Psoas muscle (tissue), 8 donors: ENCODE data around the gene SLC17A7. TPM values are rescaled to one million over a fixed set of nuclear protein-coding genes. Genes with fewer than 3 reads are reported as not detected.

Experiments used
- ATAC-seq, 4 donors: fragments of 200-7000 bp; cut with Tn5 transposase; one replicate each; pipeline ENCODE4 v1.9.1; 2020; ENCODE audit warnings: moderate library complexity in 3 of 4, mild to moderate bottlenecking in 2 of 4
- DNase-seq, 2 donors: peaks; one replicate each; pipeline ENCODE4 v3.0.0-alpha.2; 2020
- H3K27ac ChIP-seq: fragments of 200-600 bp; one replicate; pipeline ENCODE4 v1.8.0; 2022
- H3K27me3 ChIP-seq, 3 donors: fragments of 200-600 bp in 1 of 3; one replicate each; pipeline versions ENCODE4 v1.6.1 to v1.8.0; 2013 to 2022; ENCODE audit warnings: low read length in 2 of 3, mild to moderate bottlenecking in 2 of 3, moderate library complexity in 1 of 3; ENCODE audit not compliant: insufficient read depth in 3 of 3
- H3K36me3 ChIP-seq, 2 donors: fragments of 200-600 bp in 1 of 2; one replicate each; pipeline versions ENCODE4 v1.6.1 to v1.8.0; 2013 to 2022; ENCODE audit warnings: low read depth in 1 of 2, mild to moderate bottlenecking in 1 of 2, moderate library complexity in 1 of 2; ENCODE audit not compliant: insufficient read depth in 1 of 2
- H3K4me1 ChIP-seq: fragments of 200-600 bp; one replicate; pipeline ENCODE4 v1.8.0; 2022
- H3K4me3 ChIP-seq: fragments of 200-600 bp; one replicate; pipeline ENCODE4 v1.8.0; 2022; ENCODE audit warnings: mild to moderate bottlenecking
- H3K9me3 ChIP-seq: fragments of 200-600 bp; one replicate; pipeline ENCODE4 v1.8.0; 2022
- WGBS, 3 donors: extraction: QIAGEN DNeasy Blood & Tissue Kit; methylation state at CpG; one replicate each; pipeline versions ENCODE4 v1.1.6 to v1.1.7; 2013; 5-methylcytosine and 5-hydroxymethylcytosine counted together
- intact Hi-C, 2 donors: fragments of 100-400 bp; cut with DNase I; formaldehyde crosslinking; loops; one replicate each; pipeline versions ENCODE4 v1.11.0 to v1.14.2; 2022
- polyA plus RNA-seq, 3 donors: library from polyadenylated mRNA; stranded (reverse); fragments of 200-250 nt; gene quantifications; one replicate each; pipeline ENCODE4 v1.2.3, GENCODE V29; 2013
- total RNA-seq, 4 donors: library from RNA; stranded (reverse); fragmentation: NEBNext Ultra II Directional in 2 of 4; extraction: Animal tissue kit (Norgen Biotek cat#: 25700) in 2 of 4; gene quantifications; one replicate each; pipeline versions ENCODE4 v1.2.1 to v1.2.4, GENCODE V29; 2021 to 2023
- TF ChIP-seq, protein P1 (sequence below): fragments of 200-600 bp; IDR thresholded peaks from one replicate; pipeline ENCODE4 v1.8.0; 2022; ENCODE audit warnings: antibody characterized with exemption
- donor health status: healthy with polysubstance abuse.
- donor health status: DM: no; HTN: no; CAD: no; lungs with moderate emphysema.
- donor health status: Bipolar disorder and iron deficiency.
- donor health status: healthy.
- donor health status: DM: yes; HTN: yes; CAD: no.
- donor health status: DM: no; HTN: no; CAD: no.
- donor health status: DM: no; HTN: no; CAD: no.
- donor health status: DM: yes; HTN: yes; CAD: no.

SLC17A7 gene
- total and polyA plus RNA-seq, 7 donors = 0.42 to 1.8 (median 0.78) TPM

DNA sequence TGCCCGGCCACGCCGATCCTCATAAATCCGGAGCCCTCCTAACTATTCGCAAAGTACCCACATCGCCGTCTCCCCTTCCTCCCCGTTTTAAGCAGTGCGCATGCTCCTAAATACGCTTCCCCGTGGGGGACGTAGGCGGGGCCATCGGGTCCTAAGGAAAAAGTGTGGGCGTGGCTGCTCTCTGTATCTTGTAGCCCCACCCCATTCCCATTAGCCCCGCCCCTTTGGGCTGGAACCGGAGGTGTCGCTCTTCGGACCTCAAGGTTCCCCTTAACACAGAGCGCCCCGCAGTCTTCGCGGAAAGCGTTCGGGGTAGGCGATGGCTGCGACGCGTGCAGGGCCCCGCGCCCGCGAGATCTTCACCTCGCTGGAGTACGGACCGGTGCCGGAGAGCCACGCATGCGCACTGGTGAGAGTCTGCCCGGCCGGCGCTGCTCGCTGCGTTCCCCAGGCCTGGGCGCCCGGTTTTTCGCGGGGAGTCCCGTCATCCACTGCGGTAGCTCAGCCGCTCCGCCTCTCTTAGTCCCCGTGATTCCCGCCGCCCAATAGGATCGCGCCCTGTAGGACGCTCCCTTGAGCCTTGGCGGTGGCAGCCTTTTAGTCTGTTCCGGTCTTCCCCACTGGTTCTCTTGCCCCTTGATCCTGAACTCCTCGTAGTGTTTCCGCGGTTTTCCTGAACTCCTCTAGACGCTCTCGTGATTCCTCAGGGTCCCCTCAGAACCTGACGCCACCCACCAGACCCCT is 11.9 kb upstream of the SLC17A7 start, which contains the start of gene ALDH16A1:
ALDH16A1 (plus strand) TSS at position 213 of the 744 bp plus-strand sequence; CDS start at position 320, 107 bp downstream.
- H3K27me3 ChIP-seq = no peaks in the 10 kb centered on the region
- DNase-seq (peak; percentile 98 to 99), ATAC-seq (peak; percentile 87 to 92 (median 90))
- H3K36me3 ChIP-seq = peaks cover 0 to 18% of the 10 kb centered on the region in 2 donors
- WGBS, 3 donors = 0 to 1% (median 0%) methylated on average over 60 to 66 of the region's 66 CpGs
- peak within 1 kb of the TSS; percentile 94 for H3K27ac ChIP-seq
- intact Hi-C loops = loop anchor here in 1 of 2 donors (5.0 kb wide), 1 partner anchor 189 kb away; the partner anchor contains the start of genes RRAS and SCAF1
- TF ChIP-seq, protein P1, sequence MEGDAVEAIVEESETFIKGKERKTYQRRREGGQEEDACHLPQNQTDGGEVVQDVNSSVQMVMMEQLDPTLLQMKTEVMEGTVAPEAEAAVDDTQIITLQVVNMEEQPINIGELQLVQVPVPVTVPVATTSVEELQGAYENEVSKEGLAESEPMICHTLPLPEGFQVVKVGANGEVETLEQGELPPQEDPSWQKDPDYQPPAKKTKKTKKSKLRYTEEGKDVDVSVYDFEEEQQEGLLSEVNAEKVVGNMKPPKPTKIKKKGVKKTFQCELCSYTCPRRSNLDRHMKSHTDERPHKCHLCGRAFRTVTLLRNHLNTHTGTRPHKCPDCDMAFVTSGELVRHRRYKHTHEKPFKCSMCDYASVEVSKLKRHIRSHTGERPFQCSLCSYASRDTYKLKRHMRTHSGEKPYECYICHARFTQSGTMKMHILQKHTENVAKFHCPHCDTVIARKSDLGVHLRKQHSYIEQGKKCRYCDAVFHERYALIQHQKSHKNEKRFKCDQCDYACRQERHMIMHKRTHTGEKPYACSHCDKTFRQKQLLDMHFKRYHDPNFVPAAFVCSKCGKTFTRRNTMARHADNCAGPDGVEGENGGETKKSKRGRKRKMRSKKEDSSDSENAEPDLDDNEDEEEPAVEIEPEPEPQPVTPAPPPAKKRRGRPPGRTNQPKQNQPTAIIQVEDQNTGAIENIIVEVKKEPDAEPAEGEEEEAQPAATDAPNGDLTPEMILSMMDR = no peak
- no peaks in the 10 kb centered on the region for H3K9me3 ChIP-seq
- peak within 1 kb of the TSS; percentile 93 for H3K4me3 ChIP-seq
- H3K4me1 ChIP-seq = peaks cover 17% of the 10 kb centered on the region

DNA sequence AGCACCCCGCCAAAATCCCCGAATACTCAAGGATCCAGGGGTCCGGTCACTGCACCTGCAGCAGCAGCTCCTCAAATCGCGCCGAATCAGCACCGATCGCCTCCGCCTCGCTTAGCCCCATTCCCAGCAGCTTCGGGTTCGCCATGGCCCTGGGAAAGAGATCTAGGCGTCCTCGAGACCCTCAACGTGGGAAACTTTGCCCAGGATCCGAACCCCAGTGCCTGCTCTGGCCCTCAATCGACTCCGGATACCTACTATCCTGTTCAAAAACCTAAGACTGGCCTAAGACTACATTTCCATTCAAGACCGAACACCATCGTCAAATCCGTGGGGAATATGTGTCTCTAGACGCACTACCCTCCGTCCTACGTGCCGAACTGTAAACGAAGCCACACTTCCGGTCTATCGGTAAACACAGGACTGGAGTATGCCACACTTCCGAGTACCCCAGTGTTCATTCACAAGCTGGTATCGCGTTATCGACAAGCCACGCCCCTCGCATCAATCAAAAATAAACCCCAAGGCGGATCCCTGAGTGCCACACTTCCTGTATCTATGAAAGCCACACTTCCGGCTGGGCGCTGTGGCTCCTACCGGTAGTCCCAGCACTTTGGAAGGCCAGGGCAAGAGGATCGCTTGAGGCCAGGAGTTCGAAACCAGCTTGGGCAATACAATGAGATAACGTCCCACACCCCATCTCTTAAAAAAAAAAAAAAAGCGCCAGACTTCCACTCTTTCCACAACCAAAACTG is 10.3 kb upstream of the SLC17A7 start, which contains the start of gene PIH1D1:
PIH1D1 (minus strand) TSS at position 385 of the 752 bp plus-strand sequence; CDS start at position 145, 240 bp downstream.
- peak; percentile 97 to 98 for DNase-seq
- WGBS, 3 donors = 1% methylated on average over 42 of the region's 42 CpGs
- Histone ChIP-seq H3K27ac (peak within 1 kb of the TSS; percentile 94), H3K27me3 (no peaks in the 10 kb centered on the region), H3K36me3 (peaks cover 0 to 29% of the 10 kb centered on the region in 2 donors), H3K9me3 (no peaks in the 10 kb centered on the region), H3K4me3 (peak within 1 kb of the TSS; percentile 93), H3K4me1 (peaks cover 18% of the 10 kb centered on the region)
- ATAC-seq = peak; percentile 83 to 87 (median 85)
- TF ChIP-seq, protein P1 = no peak
- intact Hi-C loops = loop anchor here in 1 of 2 donors (5.0 kb wide), 1 partner anchor 191 kb away; the partner anchor contains the start of genes RRAS and SCAF1

DNA sequence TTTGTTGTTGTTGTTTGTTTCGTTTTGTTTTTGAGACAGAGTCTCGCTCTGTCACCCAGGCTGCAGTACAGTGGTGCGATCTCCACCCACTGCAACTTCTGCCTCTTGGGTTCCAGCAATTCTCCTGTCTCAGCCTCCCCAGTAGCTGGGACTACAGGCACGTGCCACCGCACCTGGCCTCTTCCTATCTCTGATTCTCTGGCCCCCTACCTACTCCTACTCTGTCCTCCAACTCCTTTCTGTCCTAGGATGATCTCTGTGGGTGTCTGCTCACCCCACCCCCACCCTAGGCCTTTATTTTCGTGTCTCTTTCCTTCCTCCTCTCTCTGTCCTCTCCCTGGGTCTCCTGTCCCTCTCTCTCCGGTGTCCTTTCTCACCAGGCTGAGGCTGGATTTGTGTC is 9.1 kb upstream of the SLC17A7 start:
- Histone ChIP-seq H3K4me3 (peak overlapping the region; percentile 93), H3K9me3 (no peaks in the 10 kb centered on the region), H3K4me1 (peaks cover 18% of the 10 kb centered on the region), H3K27ac (peak overlapping the region; percentile 36), H3K36me3 (peaks cover 0 to 35% of the 10 kb centered on the region in 2 donors), H3K27me3 (no peaks in the 10 kb centered on the region)
- TF ChIP-seq, protein P1 = no peak
- ATAC-seq = no peak
- 80 to 83% (median 82%) methylated on average over 7 of the region's 7 CpGs for WGBS, 3 donors
- no peak for DNase-seq
- intact Hi-C loops = loop anchor here in 1 of 2 donors (5.0 kb wide), 1 partner anchor 192 kb away; the partner anchor contains the start of genes RRAS and SCAF1

DNA sequence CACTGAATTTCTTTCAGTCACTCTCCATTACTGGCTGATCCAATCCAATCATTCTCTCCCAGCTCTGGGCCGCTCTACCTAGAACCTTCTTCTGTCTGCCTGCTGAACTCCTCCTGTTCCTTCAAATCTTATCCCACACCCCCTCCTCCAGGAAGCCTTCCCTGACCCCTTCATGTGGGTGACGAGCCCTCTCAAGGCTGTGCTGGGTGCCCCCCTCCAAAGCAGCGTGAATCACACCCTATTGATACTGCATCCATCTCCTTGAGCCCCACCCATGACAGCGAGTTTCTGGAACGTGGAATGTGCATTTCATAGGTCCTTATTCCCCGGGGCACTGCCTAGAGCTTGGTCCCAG is 7.1 kb upstream of the SLC17A7 start:
- Histone ChIP-seq H3K9me3 (no peaks in the 10 kb centered on the region), H3K4me1 (peaks cover 14% of the 10 kb centered on the region), H3K4me3 (no peak overlapping the region), H3K36me3 (peaks cover 0 to 35% of the 10 kb centered on the region in 2 donors), H3K27me3 (no peaks in the 10 kb centered on the region), H3K27ac (no peak overlapping the region)
- DNase-seq = no peak
- intact Hi-C loops = no loop called here
- TF ChIP-seq, protein P1 = no peak
- 90 to 94% (median 91%) methylated on average over 6 of the region's 6 CpGs for WGBS, 3 donors
- ATAC-seq = no peak
